Ectodermal cell (in vitro differentiated cells): ENCODE data around the gene SRP9. TPM values are rescaled to one million over a fixed set of nuclear protein-coding genes. Genes with fewer than 3 reads are reported as not detected.

Experiments
- H3K27ac ChIP-seq: 2 replicates; pipeline ENCODE4 v1.7.0; 2013; ENCODE audit warnings: mild to moderate bottlenecking, low read depth, low read length; ENCODE audit not compliant: insufficient read depth, poor library complexity, severe bottlenecking
- H3K27me3 ChIP-seq: 2 replicates; pipeline ENCODE4 v1.7.0; 2013; ENCODE audit warnings: mild to moderate bottlenecking, low read length; ENCODE audit not compliant: insufficient read depth, control insufficient read depth, poor library complexity, severe bottlenecking
- H3K36me3 ChIP-seq: one replicate; pipeline ENCODE4 v1.7.0; 2013; ENCODE audit warnings: low read length; ENCODE audit not compliant: control insufficient read depth, insufficient read depth
- H3K4me1 ChIP-seq: one replicate; pipeline ENCODE4 v1.7.0; 2013; ENCODE audit warnings: low read length; ENCODE audit not compliant: control insufficient read depth, insufficient read depth
- H3K4me3 ChIP-seq: 2 replicates; pipeline ENCODE4 v1.7.0; 2013; ENCODE audit warnings: low read depth, low read length, control low read depth; ENCODE audit not compliant: insufficient read depth
- H3K9me3 ChIP-seq: 2 replicates; pipeline ENCODE4 v1.7.0; 2013; ENCODE audit warnings: mild to moderate bottlenecking, low read length, moderate library complexity; ENCODE audit not compliant: control insufficient read depth
- WGBS, 2 experiments: methylation state at CpG; one replicate each; pipeline ENCODE4 v1.1.7; 2013; ENCODE audit warnings: missing lambda C conversion rate in 2 of 2; 5-methylcytosine and 5-hydroxymethylcytosine counted together
- polyA plus RNA-seq, 4 experiments: library from polyadenylated mRNA; stranded (reverse); fragments of 50-300 nt; gene quantifications; one replicate each; pipeline ENCODE4 v1.2.3, GENCODE V29; 2013

SRP9 gene, protein sequence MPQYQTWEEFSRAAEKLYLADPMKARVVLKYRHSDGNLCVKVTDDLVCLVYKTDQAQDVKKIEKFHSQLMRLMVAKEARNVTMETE
- polyA plus RNA-seq (2013, experiment 1 of 4) = 554 TPM
- polyA plus RNA-seq (2013, experiment 2 of 4) = 571 TPM
- polyA plus RNA-seq (2013, experiment 3 of 4) = 429 TPM
- polyA plus RNA-seq (2013, experiment 4 of 4) = 484 TPM

GRCh38 chr1:225777583-225778336 is at the start of gene SRP9:
TSS of gene SRP9 (plus strand) at chr1:225777826. CDS start at chr1:225777941, 115 bp downstream.
- H3K4me3 ChIP-seq = peak within 1 kb of the TSS; percentile 71
- WGBS, 2 experiments = 0% methylated on average over 46 of the region's 46 CpGs
- no peaks in the 10 kb centered on the region for H3K27me3 ChIP-seq
- H3K27ac ChIP-seq = peak within 1 kb of the TSS; percentile 98
- H3K36me3 ChIP-seq = peaks cover 5% of the 10 kb centered on the region
- no peaks in the 10 kb centered on the region for H3K9me3 ChIP-seq
- H3K4me1 ChIP-seq = peaks cover 18% of the 10 kb centered on the region

DNA sequence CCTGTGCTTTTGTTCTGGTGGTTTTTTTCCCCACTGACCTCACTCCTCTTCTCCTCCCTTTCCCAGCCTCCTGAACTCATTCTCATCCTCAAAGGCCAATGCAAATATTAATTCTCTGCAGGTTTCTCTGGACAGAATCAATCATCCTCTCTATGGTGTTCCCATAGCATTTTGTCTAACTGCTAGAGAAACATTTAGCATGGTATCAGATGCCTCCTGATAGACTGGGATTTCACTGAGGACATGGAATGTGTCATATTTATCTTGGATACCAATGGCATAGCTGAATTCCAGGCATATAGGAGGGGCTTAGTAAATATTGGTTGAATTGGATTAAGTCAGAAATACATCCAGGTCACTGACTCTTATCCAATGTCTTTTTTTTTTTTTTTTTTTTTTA is 46.1 kb upstream of the SRP9 start:
- H3K4me1 ChIP-seq = no peaks in the 10 kb centered on the region
- no peaks in the 10 kb centered on the region for H3K9me3 ChIP-seq
- H3K27ac ChIP-seq = no peak overlapping the region
- H3K4me3 ChIP-seq = no peak overlapping the region
- H3K27me3 ChIP-seq = no peaks in the 10 kb centered on the region
- no peaks in the 10 kb centered on the region for H3K36me3 ChIP-seq

DNA sequence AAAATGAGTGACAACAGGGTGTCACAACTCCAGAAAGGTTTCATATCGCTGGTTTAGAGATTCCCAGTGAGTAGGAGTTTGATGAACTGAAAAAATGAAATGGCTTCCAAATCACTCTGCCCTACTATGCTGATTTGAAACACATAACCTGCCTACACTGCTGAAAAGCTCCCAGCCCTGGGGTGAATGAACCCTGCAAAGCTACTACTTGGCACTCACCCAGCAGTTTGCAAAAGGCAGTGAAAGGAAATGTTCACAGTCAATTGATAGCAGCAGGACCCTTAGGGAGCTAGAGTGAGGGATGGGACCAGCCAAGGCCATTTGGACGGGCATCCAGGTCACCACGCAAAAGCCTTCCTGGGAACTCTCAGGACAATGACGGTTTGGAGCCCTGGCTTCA is 44.4 kb upstream of the SRP9 start:
- Histone ChIP-seq H3K4me3 (no peak overlapping the region), H3K27ac (no peak overlapping the region), H3K27me3 (no peaks in the 10 kb centered on the region), H3K4me1 (no peaks in the 10 kb centered on the region), H3K36me3 (no peaks in the 10 kb centered on the region), H3K9me3 (no peaks in the 10 kb centered on the region)
- WGBS, 2 experiments = 72 to 77% methylated on average over 4 of the region's 4 CpGs

DNA sequence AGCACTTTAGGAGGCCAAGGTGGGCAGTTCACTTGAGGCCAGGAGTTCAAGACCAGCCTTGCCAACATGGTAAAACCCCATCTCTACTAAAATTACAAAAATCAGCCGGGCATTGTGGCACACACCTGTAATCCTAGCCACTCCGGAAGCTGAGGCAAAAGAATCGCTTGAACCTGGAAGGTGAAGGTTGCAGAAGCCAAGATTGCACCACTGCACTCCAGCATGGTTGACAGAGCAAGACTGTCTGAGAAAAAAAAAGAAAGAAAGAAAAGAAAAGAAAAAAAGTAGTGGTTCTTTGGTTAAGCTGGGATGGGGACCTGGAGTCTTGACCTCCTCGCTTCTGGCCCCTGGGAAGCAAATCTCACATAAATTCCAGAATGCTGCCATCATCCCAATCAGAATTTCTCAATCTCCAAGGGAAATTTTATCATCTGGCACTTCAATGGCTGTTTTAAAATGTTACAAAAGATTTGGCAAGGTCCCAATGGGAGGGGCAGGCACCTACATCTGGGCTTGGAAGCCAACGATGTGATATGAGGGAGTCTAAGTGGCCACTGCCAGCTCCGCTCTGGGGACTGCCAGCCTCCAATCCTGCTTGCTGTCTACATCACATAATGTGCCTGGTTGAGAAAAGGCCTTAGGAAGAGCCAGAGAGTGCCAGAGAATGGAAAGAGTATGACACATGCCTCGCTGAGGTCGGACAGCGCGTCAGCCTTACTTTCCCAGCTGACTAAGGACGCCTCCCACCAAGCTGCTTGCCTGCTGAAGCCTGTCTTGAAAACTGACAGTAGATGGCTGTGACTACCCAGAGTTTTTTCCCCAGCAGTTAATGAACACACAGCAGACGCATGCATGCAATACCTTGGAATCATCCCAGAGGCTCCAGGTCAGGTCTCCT is 42.1 kb upstream of the SRP9 start:
- Histone ChIP-seq H3K9me3 (no peaks in the 10 kb centered on the region), H3K27ac (no peak overlapping the region), H3K4me3 (no peak overlapping the region), H3K27me3 (no peaks in the 10 kb centered on the region), H3K36me3 (no peaks in the 10 kb centered on the region), H3K4me1 (no peaks in the 10 kb centered on the region)
- 89 to 91% methylated on average over 12 of the region's 12 CpGs for WGBS, 2 experiments

DNA sequence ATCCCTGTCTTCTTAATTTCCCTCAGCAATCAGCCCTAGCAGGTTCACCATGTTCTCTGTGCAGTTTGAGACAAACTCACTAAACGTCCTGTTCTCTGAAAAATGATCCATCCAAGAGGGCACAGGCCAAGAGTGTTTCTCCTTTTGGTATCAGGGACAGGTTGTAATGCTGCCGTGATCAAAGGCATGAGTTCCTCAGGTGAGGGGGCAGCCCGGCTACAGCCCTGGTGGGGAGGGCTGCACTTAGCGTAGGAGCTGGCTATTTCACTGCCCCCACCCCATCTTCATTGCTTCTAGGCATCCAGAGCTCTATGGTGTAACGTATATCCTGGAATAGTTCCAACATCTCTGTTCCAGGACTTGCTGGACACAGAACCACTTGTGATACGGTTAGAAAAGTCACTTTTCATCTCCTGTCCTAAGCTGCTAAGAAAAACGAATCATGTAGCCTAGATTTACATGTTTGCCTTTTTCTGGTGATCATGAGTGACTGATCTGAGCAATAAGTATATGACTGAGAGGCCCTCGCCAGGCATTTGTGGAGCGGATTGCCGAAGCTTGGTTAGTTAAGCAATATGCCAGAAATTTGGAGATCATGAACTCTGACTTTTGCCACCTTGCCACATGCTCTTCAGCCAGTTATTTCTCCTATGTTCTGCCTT is 41.1 kb upstream of the SRP9 start:
- Histone ChIP-seq H3K4me1 (no peaks in the 10 kb centered on the region), H3K4me3 (no peak overlapping the region), H3K9me3 (no peaks in the 10 kb centered on the region), H3K36me3 (no peaks in the 10 kb centered on the region), H3K27ac (no peak overlapping the region), H3K27me3 (no peaks in the 10 kb centered on the region)
- WGBS, 2 experiments = 89 to 93% methylated on average over 10 of the region's 10 CpGs

DNA sequence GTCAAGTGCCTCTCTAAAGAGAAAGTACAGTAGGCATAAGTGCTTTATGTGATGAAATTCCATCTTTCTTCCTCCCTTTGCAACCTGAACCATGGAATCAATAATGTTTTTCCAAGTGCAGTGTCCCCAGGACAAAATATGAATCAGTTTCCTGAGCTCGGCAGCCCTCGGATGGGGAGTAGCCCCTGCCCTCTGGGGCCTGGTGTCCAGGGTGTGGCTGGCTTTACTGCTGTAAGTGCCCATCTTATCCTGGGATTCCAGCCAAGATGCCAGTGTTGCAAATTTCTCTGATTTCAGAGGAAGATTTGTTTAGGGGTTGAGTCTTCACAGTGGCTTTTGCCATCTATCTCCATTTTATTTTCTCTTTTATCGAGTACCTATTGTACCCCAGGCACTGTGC is 40.5 kb upstream of the SRP9 start:
- Histone ChIP-seq H3K36me3 (no peaks in the 10 kb centered on the region), H3K27me3 (no peaks in the 10 kb centered on the region), H3K27ac (no peak overlapping the region), H3K9me3 (no peaks in the 10 kb centered on the region), H3K4me1 (no peaks in the 10 kb centered on the region), H3K4me3 (no peak overlapping the region)
- 92% methylated on average over 3 of the region's 3 CpGs for WGBS, 2 experiments

- Histone ChIP-seq H3K4me1 (no peaks in the 10 kb centered on the region), H3K27ac (no peak overlapping the region), H3K4me3 (no peak overlapping the region), H3K36me3 (no peaks in the 10 kb centered on the region), H3K9me3 (no peaks in the 10 kb centered on the region), H3K27me3 (no peaks in the 10 kb centered on the region)
- WGBS, 2 experiments = 89 to 91% methylated on average over 3 of the region's 3 CpGs
Measured at GRCh38 chr1:225737866-225738265, 39.8 kb upstream of the SRP9 start.

GRCh38 chr1:225738763-225739162 is 38.9 kb upstream of the SRP9 start:
- no peaks in the 10 kb centered on the region for H3K4me1 ChIP-seq
- no peaks in the 10 kb centered on the region for H3K27me3 ChIP-seq
- no peak overlapping the region for H3K27ac ChIP-seq
- H3K36me3 ChIP-seq = no peaks in the 10 kb centered on the region
- H3K4me3 ChIP-seq = no peak overlapping the region
- 86% methylated on average over 2 of the region's 2 CpGs for WGBS, 2 experiments
- no peaks in the 10 kb centered on the region for H3K9me3 ChIP-seq

GRCh38 chr1:225739542-225740107 is 38.0 kb upstream of the SRP9 start:
- H3K36me3 ChIP-seq = no peaks in the 10 kb centered on the region
- H3K9me3 ChIP-seq = no peaks in the 10 kb centered on the region
- H3K27ac ChIP-seq = no peak overlapping the region
- H3K4me1 ChIP-seq = no peaks in the 10 kb centered on the region
- WGBS, 2 experiments = 85 to 92% methylated on average over 3 to 5 of the region's 5 CpGs
- peaks cover under 1% of the 10 kb centered on the region for H3K27me3 ChIP-seq
- H3K4me3 ChIP-seq = no peak overlapping the region
